ENCODE measurements around the gene PDLIM5.

The PDLIM5 gene

DNA sequence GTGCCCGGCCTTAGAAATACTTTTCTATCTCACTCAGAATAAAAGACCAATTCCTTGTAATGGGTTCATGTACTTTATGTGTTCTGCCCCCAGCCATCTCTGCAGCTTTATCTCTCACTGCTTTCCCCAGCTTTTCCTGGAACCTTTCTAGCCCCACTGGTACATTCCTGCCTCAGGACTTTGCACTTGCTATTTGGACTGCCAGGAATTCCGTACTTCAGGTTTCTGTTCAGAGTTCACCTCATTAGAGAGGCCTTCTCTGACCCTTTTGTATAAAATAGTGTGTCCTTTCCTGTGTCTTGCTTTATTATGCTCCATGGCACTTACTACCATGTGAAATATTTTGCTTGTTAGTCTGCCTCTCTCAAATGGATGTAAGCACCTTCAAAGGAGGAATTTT is 112.5 kb downstream of the PDLIM5 start:
- DNase-seq (ENCODE audit: low read depth): no peak
- in situ Hi-C loops (cut with HindIII; ENCODE audit: low sequenced_read_pairs): no loop called here
- no peak overlapping the region for H3K4me3 ChIP-seq (ENCODE audit: low read depth, low read length)
- TF ChIP-seq, protein P1, sequence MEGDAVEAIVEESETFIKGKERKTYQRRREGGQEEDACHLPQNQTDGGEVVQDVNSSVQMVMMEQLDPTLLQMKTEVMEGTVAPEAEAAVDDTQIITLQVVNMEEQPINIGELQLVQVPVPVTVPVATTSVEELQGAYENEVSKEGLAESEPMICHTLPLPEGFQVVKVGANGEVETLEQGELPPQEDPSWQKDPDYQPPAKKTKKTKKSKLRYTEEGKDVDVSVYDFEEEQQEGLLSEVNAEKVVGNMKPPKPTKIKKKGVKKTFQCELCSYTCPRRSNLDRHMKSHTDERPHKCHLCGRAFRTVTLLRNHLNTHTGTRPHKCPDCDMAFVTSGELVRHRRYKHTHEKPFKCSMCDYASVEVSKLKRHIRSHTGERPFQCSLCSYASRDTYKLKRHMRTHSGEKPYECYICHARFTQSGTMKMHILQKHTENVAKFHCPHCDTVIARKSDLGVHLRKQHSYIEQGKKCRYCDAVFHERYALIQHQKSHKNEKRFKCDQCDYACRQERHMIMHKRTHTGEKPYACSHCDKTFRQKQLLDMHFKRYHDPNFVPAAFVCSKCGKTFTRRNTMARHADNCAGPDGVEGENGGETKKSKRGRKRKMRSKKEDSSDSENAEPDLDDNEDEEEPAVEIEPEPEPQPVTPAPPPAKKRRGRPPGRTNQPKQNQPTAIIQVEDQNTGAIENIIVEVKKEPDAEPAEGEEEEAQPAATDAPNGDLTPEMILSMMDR (IDR thresholded peaks at IDR 0.05; ENCODE audit: low read depth, low read length, missing control alignments): no peak

DNA sequence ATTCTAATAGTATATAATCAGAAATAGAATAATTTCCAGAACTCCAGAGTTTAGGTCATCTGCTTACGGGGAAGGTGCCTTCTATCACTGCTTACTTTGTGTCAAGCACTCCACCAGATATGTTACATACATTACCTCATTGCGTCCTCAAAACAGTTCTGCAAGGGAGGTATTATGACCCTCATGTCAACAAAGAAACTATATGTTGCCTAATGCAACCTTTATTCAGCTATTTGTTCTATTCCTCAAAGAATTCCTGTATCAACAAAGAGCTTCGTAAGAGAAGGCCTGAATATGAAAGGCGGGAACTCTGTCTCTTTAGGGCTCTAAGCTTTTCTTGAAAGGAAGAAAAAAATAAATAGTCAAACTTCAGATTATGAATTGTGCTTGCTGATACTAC is 114.7 kb downstream of the PDLIM5 start:
- TF ChIP-seq, protein P1 (IDR thresholded peaks at IDR 0.05; ENCODE audit: low read depth, low read length, missing control alignments): no peak
- in situ Hi-C loops (cut with HindIII; ENCODE audit: low sequenced_read_pairs): no loop called here
- DNase-seq (ENCODE audit: low read depth): no peak
- no peak overlapping the region for H3K4me3 ChIP-seq (ENCODE audit: low read depth, low read length)

DNA sequence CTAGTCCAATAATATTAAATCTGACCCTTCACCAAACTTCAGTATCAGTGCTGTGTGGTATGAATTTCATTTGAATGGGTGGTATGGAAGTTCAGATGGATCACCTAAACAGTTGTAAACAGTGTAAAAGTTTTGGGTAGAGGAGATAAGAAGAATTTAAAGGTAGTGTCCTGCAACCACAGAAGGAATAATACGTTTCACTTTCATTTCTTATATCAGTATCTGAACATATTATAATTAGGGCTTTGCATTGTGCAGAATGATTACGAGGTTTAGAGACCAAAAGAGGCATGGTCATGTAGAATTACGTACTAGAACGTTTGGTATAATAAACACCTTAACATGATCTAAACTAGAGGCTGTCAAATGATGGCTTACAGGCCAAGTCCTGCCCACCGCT is 116.1 kb downstream of the PDLIM5 start:
- TF ChIP-seq, protein P1 (IDR thresholded peaks at IDR 0.05; ENCODE audit: low read depth, low read length, missing control alignments): no peak
- in situ Hi-C loops (cut with HindIII; ENCODE audit: low sequenced_read_pairs): no loop called here
- DNase-seq (ENCODE audit: low read depth): no peak
- H3K4me3 ChIP-seq (ENCODE audit: low read depth, low read length): no peak overlapping the region

DNA sequence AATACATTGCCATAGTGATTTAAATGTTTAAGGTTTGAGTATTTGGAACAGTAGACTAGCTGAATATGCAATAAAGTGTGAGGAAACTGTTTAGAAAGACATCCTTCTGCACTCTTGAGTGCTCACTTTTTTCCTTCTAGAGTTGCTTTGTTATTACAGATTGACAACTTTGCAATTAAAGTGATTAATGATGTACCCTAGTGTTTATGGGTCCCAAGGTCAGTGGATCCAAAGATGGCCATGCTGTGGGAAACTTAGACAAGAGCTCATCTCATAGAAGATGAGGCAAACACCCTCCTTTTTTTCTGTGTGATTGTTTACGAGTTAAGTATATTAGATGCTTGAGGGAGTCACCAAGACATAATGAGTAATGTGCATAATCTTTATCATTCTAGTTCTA is 118.8 kb downstream of the PDLIM5 start:
- in situ Hi-C loops (cut with HindIII; ENCODE audit: low sequenced_read_pairs): no loop called here
- no peak overlapping the region for H3K4me3 ChIP-seq (ENCODE audit: low read depth, low read length)
- no peak for DNase-seq (ENCODE audit: low read depth)
- TF ChIP-seq, protein P1 (IDR thresholded peaks at IDR 0.05; ENCODE audit: low read depth, low read length, missing control alignments): no peak

DNA sequence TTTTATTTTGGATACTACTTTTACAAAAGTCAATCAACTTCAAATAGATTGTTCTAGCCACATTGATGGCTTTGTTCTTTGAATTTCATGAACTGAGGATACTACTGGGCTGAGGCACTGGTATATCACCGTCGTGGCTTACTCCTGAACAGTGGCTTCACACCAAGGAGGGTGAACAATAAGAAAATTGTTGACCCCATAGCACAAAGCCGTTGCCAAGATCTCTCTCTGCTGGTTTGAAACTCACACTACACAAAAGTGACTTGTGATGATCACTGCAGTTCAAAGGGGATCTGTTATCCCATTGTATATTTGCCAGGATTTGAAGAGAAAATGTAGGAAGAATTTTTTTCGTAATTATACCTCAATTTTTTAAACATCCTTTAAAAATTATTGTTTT is 119.6 kb downstream of the PDLIM5 start:
- no peak overlapping the region for H3K4me3 ChIP-seq (ENCODE audit: low read depth, low read length)
- in situ Hi-C loops (cut with HindIII; ENCODE audit: low sequenced_read_pairs): no loop called here
- TF ChIP-seq, protein P1 (IDR thresholded peaks at IDR 0.05; ENCODE audit: low read depth, low read length, missing control alignments): no peak
- no peak for DNase-seq (ENCODE audit: low read depth)

DNA sequence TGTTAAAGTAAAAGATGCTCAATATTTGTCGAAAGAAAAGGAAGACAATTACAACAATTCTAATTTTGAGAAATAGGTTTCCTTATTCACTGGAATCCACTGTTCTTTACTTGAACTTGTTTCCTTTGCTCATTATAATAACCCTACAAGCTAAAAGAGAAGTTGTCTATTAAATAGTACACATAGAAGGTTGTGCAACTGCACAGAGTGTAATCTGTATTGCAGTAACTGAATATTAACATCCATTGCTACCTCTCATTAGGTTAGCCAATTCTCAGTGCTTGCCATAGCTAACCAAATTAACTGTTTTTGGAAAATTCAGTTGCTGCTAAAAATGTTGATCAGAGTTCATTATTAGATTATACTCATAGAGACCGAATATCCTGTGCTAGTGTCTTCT is 120.0 kb downstream of the PDLIM5 start:
- TF ChIP-seq, protein P1 (IDR thresholded peaks at IDR 0.05; ENCODE audit: low read depth, low read length, missing control alignments): no peak
- in situ Hi-C loops (cut with HindIII; ENCODE audit: low sequenced_read_pairs): no loop called here
- no peak overlapping the region for H3K4me3 ChIP-seq (ENCODE audit: low read depth, low read length)

DNA sequence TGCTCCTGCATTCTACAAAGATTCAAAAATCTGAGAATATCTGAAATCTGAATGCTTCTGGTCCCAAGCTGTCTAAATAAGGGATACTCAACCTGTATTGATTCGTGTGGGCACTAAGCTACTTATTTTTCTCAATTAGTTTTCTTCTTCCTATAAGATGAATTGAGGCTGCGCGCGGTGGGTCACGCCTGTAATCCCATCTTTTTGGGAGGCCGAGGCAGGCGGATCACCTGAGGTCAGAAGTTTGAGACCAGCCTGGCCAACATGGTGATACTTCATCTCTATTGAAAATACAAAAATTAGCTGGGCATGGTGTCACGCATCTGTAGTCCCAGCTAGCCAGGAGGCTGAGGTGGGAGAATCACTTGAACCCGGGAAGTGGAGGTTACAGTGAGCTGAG is 122.3 kb downstream of the PDLIM5 start:
- TF ChIP-seq, protein P1 (IDR thresholded peaks at IDR 0.05; ENCODE audit: low read depth, low read length, missing control alignments): no peak
- in situ Hi-C loops (cut with HindIII; ENCODE audit: low sequenced_read_pairs): no loop called here
- no peak overlapping the region for H3K4me3 ChIP-seq (ENCODE audit: low read depth, low read length)
- DNase-seq (ENCODE audit: low read depth): no peak

More for the DNA sequence above, 120.0 kb downstream of the PDLIM5 start:
- no peak for DNase-seq (ENCODE audit: low read depth)
